PC-9 (cell line): ENCODE results near the gene EXOC4. TPM values are rescaled to one million over a fixed set of nuclear protein-coding genes. Genes with fewer than 3 reads are reported as not detected.

Source experiments
- BruUV-seq: library from RNA; stranded (reverse); fragments of 400-500 nt; replicated peaks from 2 replicates; lab custom pipeline; 2021; lab: Mats Ljungman, UMichigan
- CTCF ChIA-PET: fragments of 300-600 bp; sonication (Branson Sonifier 250); formaldehyde crosslinking; loops from one replicate; lab custom pipeline; 2022; ENCODE audit warnings: antibody characterized with exemption; lab: Charles Lee
- POLR2A ChIA-PET: fragments of 300-600 bp; sonication (Branson Sonifier 250); formaldehyde crosslinking; loops from one replicate; lab custom pipeline; 2022; ENCODE audit warnings: antibody characterized with exemption; ENCODE audit not compliant: unreplicated experiment; lab: Charles Lee
- DNase-seq, 2 experiments: peaks; one replicate each; pipeline versions ENCODE4 v3.0.0 to v3.0.0-alpha.2; 2015 to 2022; ENCODE audit warnings: mixed read lengths in 1 of 2
- H2AFZ ChIP-seq: fragments of 200-600 bp; sonication (generic); 2 replicates; pipeline ENCODE4 v1.8.1; 2017; ENCODE audit warnings: antibody characterized with exemption
- H3F3A ChIP-seq: fragments of 200-600 bp; sonication (generic); 2 replicates; pipeline ENCODE4 v1.8.1; 2017; ENCODE audit warnings: antibody characterized with exemption, mild to moderate bottlenecking, low read depth; ENCODE audit not compliant: insufficient read depth
- H3K27ac ChIP-seq: fragments of 200-600 bp; sonication (generic); 2 replicates; pipeline ENCODE4 v1.6.1; 2016; ENCODE audit warnings: mixed run types
- H3K27me3 ChIP-seq: fragments of 200-600 bp; sonication (generic); 2 replicates; pipeline ENCODE4 v1.6.1; 2016; ENCODE audit warnings: low read depth, mixed run types; ENCODE audit not compliant: insufficient read depth
- H3K36me3 ChIP-seq: fragments of 200-600 bp; sonication (generic); 2 replicates; pipeline ENCODE4 v1.6.1; 2016; ENCODE audit warnings: low read depth, mixed run types
- H3K4me1 ChIP-seq: fragments of 200-600 bp; sonication (generic); replicated peaks from 2 replicates; pipeline ENCODE4 v1.6.1; 2016; ENCODE audit warnings: mixed run types; ENCODE audit not compliant: insufficient read depth
- H3K4me2 ChIP-seq: fragments of 200-600 bp; sonication (generic); 2 replicates; pipeline ENCODE4 v1.6.1; 2017; ENCODE audit warnings: mixed run types
- H3K4me3 ChIP-seq: fragments of 200-600 bp; sonication (generic); 2 replicates; pipeline ENCODE4 v1.6.1; 2016; ENCODE audit warnings: mixed run types
- H3K79me2 ChIP-seq: fragments of 200-600 bp; sonication (generic); 2 replicates; pipeline ENCODE4 v1.6.1; 2017; ENCODE audit warnings: low read depth, mixed run types
- H3K9me2 ChIP-seq: fragments of 200-600 bp; sonication (generic); 2 replicates; pipeline ENCODE4 v1.8.1; 2017; ENCODE audit warnings: mild to moderate bottlenecking; ENCODE audit not compliant: insufficient read depth
- H3K9me3 ChIP-seq: fragments of 200-600 bp; sonication (generic); 2 replicates; pipeline ENCODE4 v1.8.1; 2016; ENCODE audit warnings: low read depth; ENCODE audit not compliant: insufficient read depth
- H4K20me1 ChIP-seq: fragments of 200-600 bp; sonication (generic); 2 replicates; pipeline ENCODE4 v1.8.1; 2017; ENCODE audit not compliant: insufficient read depth
- EZH2 ChIP-seq: fragments of 200-600 bp; sonication (generic); IDR thresholded peaks from 2 replicates; pipeline ENCODE4 v1.8.0; 2017; ENCODE audit warnings: antibody characterized with exemption, low read depth
- intact Hi-C: fragments of 100-400 bp; cut with micrococcal nuclease; formaldehyde crosslinking; loops from one replicate; pipeline ENCODE4 v1.10.0; 2022; ENCODE audit not compliant: unreplicated experiment
- total RNA-seq: library from RNA; stranded (reverse); gene quantifications from 2 replicates; pipeline ENCODE4 v1.2.3, GENCODE V29; 2021
- TF ChIP-seq, protein P1 (sequence below): fragments of 200-600 bp; sonication (generic); conservative IDR thresholded peaks from 2 replicates; pipeline ENCODE4 v1.6.1; 2017; ENCODE audit warnings: mixed run types, antibody characterized with exemption, mild to moderate bottlenecking, moderate library complexity

Gene EXOC4
- total RNA-seq, 1 experiment from 2014 or later, result 101 TPM

DNA sequence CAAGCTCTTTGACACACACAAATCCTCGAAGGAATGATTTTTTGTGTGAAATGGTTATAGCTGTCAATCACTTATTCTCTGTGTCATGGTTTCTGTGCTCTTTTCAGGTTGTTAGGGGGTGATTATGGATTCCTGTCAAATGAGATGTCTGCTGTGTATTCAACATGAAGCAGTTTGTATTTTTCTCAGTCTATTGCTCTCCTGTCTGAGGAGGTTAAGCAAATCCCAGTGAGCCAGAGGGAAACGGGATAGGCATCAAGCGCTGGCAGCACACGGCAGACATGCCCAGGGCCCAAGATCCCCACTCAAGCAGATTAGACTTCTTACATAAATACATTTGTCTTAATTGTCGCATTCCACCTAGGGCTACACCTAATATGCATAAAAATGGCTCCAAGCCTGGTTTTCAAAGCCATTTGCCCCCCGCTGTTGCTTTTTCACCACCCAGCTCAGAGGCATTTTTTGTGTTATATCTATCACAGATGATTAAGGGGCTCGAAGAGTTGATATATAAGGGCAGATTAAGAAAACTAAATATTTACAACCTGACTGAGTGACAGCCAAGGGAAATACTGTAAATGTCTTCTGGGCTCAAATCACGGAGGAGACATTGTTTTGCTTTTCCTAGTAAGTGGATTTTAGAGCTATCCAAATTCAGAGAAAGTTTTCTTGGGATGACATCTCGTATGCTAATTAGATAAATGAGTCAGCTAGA, 681.5 kb downstream of the EXOC4 start:
- TF ChIP-seq EZH2, result no peak
- TF ChIP-seq, protein P1, sequence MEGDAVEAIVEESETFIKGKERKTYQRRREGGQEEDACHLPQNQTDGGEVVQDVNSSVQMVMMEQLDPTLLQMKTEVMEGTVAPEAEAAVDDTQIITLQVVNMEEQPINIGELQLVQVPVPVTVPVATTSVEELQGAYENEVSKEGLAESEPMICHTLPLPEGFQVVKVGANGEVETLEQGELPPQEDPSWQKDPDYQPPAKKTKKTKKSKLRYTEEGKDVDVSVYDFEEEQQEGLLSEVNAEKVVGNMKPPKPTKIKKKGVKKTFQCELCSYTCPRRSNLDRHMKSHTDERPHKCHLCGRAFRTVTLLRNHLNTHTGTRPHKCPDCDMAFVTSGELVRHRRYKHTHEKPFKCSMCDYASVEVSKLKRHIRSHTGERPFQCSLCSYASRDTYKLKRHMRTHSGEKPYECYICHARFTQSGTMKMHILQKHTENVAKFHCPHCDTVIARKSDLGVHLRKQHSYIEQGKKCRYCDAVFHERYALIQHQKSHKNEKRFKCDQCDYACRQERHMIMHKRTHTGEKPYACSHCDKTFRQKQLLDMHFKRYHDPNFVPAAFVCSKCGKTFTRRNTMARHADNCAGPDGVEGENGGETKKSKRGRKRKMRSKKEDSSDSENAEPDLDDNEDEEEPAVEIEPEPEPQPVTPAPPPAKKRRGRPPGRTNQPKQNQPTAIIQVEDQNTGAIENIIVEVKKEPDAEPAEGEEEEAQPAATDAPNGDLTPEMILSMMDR, result no peak
- no peak for DNase-seq
- CTCF ChIA-PET, result no interaction called here
- BruUV-seq, result no TSS peak
- H3F3A ChIP-seq, result no peaks in the 10 kb centered on the region
- intact Hi-C loops, result no loop called here
- no peaks in the 10 kb centered on the region for H3K4me1 ChIP-seq
- H3K4me3 ChIP-seq, result no peak overlapping the region
- no peaks in the 10 kb centered on the region for H3K79me2 ChIP-seq
- no peaks in the 10 kb centered on the region for H3K9me3 ChIP-seq
- H3K9me2 ChIP-seq, result no peaks in the 10 kb centered on the region
- H4K20me1 ChIP-seq, result no peaks in the 10 kb centered on the region; the same call in 1 of the 2 replicates
- no peak overlapping the region for H3K27ac ChIP-seq
- H3K36me3 ChIP-seq, result no peaks in the 10 kb centered on the region
- no peaks in the 10 kb centered on the region for H3K27me3 ChIP-seq
- POLR2A ChIA-PET, result interaction anchor here (0.7 kb wide), 1 partner anchor 57 kb away, joined by 6 read pairs; no protein-coding TSS in a partner anchor
- no peak overlapping the region for H2AFZ ChIP-seq
- H3K4me2 ChIP-seq, result no peak overlapping the region

GRCh38 chr7:133934977-133935330, 682.1 kb downstream of the EXOC4 start:
- Histone ChIP-seq H2AFZ (no peak overlapping the region), H4K20me1 (no peaks in the 10 kb centered on the region; the same call in 1 of the 2 replicates), H3K36me3 (no peaks in the 10 kb centered on the region), H3K9me2 (no peaks in the 10 kb centered on the region), H3F3A (no peaks in the 10 kb centered on the region), H3K27ac (no peak overlapping the region), H3K4me1 (no peaks in the 10 kb centered on the region), H3K9me3 (no peaks in the 10 kb centered on the region), H3K4me3 (no peak overlapping the region), H3K27me3 (no peaks in the 10 kb centered on the region), H3K79me2 (no peaks in the 10 kb centered on the region), H3K4me2 (no peak overlapping the region)
- ChIA-PET POLR2A (interaction anchor here (0.7 kb wide), 1 partner anchor 57 kb away, joined by 6 read pairs; no protein-coding TSS in a partner anchor), CTCF (no interaction called here)
- no peak for DNase-seq
- TF ChIP-seq EZH2, result no peak
- TF ChIP-seq, protein P1, result no peak
- no TSS peak for BruUV-seq
- intact Hi-C loops, result no loop called here

DNA sequence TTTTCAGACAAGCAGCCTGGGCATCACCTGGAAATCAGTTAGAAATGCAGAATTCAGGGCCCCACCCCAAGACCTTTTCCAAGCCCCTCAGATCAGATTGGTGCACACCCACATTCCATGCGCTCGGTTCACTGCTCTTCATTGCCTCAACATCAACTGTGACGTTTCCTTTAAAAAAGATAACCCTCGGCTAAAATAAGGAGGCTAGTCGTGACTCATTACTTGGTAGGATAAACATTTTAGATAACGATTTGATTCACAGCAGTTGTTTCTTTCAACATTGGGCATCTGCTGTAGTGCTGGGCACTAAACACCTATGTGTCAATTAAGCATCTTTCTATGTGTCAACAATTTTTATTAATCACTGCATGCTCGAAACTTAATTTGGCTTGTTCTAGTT, 683.2 kb downstream of the EXOC4 start:
- H3K36me3 ChIP-seq, result no peaks in the 10 kb centered on the region
- TF ChIP-seq EZH2, result no peak
- TF ChIP-seq, protein P1, result no peak
- H3K27me3 ChIP-seq, result no peaks in the 10 kb centered on the region
- no peak for DNase-seq
- H3F3A ChIP-seq, result no peaks in the 10 kb centered on the region
- POLR2A ChIA-PET, result no interaction called here
- no peaks in the 10 kb centered on the region for H3K4me1 ChIP-seq
- H3K4me2 ChIP-seq, result no peak overlapping the region
- no peak overlapping the region for H3K27ac ChIP-seq
- intact Hi-C loops, result no loop called here
- H3K4me3 ChIP-seq, result no peak overlapping the region
- CTCF ChIA-PET, result no interaction called here
- H3K79me2 ChIP-seq, result no peaks in the 10 kb centered on the region
- no peak overlapping the region for H2AFZ ChIP-seq
- no peaks in the 10 kb centered on the region for H3K9me2 ChIP-seq
- no TSS peak for BruUV-seq
- H4K20me1 ChIP-seq, result no peaks in the 10 kb centered on the region; the same call in 1 of the 2 replicates
- H3K9me3 ChIP-seq, result no peaks in the 10 kb centered on the region
